OCI-LY7 (cell line): Measurements from ENCODE around the gene NCAN.

Source experiments
- EZH2phosphoT487 ChIP-seq: fragments of 200-600 bp; sonication (generic); IDR thresholded peaks from 2 replicates; pipeline ENCODE4 v1.6.1; 2018; ENCODE audit warnings: low read depth, borderline replicate concordance, mild to moderate bottlenecking, mixed run types, antibody characterized with exemption, low read length, moderate library complexity, mixed read lengths
- TF ChIP-seq, protein P1 (sequence below): fragments of 200-600 bp; sonication (generic); conservative IDR thresholded peaks from 2 replicates; pipeline ENCODE4 v1.5.1; 2014; ENCODE audit warnings: mild to moderate bottlenecking, antibody characterized with exemption, low read length, moderate library complexity, mixed read lengths

DNA sequence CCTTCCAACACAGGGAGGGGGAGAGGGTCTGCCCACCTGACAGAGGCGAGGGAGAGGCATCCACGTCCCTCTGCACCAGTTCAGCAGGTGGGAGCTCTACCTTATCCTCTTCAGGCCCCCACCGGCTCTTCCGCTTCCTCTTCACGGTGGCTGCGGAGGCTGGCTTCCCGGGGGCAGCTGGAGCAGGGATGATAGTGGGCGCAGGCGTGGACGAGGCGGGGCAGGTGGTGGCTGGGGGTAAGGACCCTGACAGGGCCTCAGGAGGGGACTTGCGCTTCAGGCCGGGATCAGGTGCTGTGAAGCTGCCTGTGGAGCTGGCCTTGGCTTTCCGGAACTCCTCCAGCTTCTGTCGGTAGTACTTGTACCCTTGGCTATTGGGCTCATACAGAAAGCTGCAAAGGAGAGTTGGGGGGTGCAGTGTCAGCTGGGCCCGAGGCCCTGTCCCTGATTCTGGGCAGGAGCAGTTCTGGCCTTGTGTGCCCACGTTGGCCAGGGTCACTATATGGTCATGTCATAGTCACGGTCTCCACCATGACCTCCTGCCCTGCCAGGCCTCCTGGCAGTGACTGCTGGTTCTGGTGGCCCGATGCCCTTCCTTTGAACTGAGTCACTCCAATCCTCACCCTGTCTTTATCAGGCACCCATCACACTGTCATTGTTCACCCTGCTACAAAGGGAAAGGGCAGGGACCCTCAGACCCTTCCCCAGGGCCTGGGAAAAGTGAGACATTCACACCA, 85.4 kb downstream of the NCAN start:
- TF ChIP-seq, protein P1, sequence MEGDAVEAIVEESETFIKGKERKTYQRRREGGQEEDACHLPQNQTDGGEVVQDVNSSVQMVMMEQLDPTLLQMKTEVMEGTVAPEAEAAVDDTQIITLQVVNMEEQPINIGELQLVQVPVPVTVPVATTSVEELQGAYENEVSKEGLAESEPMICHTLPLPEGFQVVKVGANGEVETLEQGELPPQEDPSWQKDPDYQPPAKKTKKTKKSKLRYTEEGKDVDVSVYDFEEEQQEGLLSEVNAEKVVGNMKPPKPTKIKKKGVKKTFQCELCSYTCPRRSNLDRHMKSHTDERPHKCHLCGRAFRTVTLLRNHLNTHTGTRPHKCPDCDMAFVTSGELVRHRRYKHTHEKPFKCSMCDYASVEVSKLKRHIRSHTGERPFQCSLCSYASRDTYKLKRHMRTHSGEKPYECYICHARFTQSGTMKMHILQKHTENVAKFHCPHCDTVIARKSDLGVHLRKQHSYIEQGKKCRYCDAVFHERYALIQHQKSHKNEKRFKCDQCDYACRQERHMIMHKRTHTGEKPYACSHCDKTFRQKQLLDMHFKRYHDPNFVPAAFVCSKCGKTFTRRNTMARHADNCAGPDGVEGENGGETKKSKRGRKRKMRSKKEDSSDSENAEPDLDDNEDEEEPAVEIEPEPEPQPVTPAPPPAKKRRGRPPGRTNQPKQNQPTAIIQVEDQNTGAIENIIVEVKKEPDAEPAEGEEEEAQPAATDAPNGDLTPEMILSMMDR, result no peak
- TF ChIP-seq EZH2phosphoT487, result no peak
